Endothelial cell of umbilical vein (primary cell): ENCODE measurements around the gene PIK3R2. TPM values are rescaled to one million over a fixed set of nuclear protein-coding genes. Genes with fewer than 3 reads are reported as not detected.

Experiments used
- BruUV-seq: library from RNA; stranded (reverse); fragments of 400-500 nt; replicated peaks from 2 replicates; lab custom pipeline; 2021; lab: Mats Ljungman, UMichigan
- CTCF ChIA-PET: fragments of 300-600, 350-600 bp; sonication (Branson Sonifier 250); formaldehyde crosslinking; loops from one replicate; lab custom pipeline; 2021; ENCODE audit warnings: antibody characterized with exemption, inconsistent platforms; lab: Charles Lee
- POLR2A ChIA-PET: fragments of 300-600, 350-600 bp; sonication (Branson Sonifier 250); formaldehyde crosslinking; loops from one replicate; lab custom pipeline; 2021; ENCODE audit warnings: antibody characterized with exemption, inconsistent platforms; lab: Charles Lee
- DNase-seq: peaks from one replicate; pipeline ENCODE4 v3.0.0-alpha.2; 2011; ENCODE audit warnings: low read depth, low spot score
- FAIRE-seq: peaks from 2 replicates; lab custom pipeline; 2011; peaks lifted over from hg19 to GRCh38; lab: Jason Lieb, UNC
- H2AFZ ChIP-seq: 2 replicates; pipeline ENCODE4 v1.6.0; 2012; ENCODE audit warnings: low read depth, low read length, control low read depth, inconsistent platforms
- H3K27ac ChIP-seq: 2 replicates; pipeline ENCODE4 v1.5.1; 2011; ENCODE audit warnings: low read depth, mild to moderate bottlenecking, control low read depth, low read length, moderate library complexity; ENCODE audit not compliant: insufficient read depth
- H3K27me3 ChIP-seq, 2 experiments: 2 replicates each; pipeline versions ENCODE4 v1.6.0 to v1.6.1; 2011; ENCODE audit warnings: low read length in 2 of 2, mixed read lengths in 1 of 2; ENCODE audit not compliant: control insufficient read depth in 2 of 2, insufficient read depth in 2 of 2
- H3K36me3 ChIP-seq, 2 experiments: 2 replicates in 1 of 2; 3 replicates in 1 of 2; pipeline ENCODE4 v1.5.1; 2011; ENCODE audit warnings: low read length in 2 of 2, mild to moderate bottlenecking in 1 of 2, moderate library complexity in 1 of 2; ENCODE audit not compliant: control insufficient read depth in 2 of 2, insufficient read depth in 2 of 2; ENCODE audit errors: extremely low read depth in 1 of 2
- H3K4me1 ChIP-seq: 3 replicates; pipeline ENCODE4 v1.5.1; 2011; ENCODE audit warnings: mild to moderate bottlenecking, low read length; ENCODE audit not compliant: control insufficient read depth, insufficient read depth; ENCODE audit errors: extremely low read depth
- H3K4me2 ChIP-seq: 2 replicates; pipeline ENCODE4 v1.6.1; 2011; ENCODE audit warnings: low read length, control low read depth, mixed read lengths; ENCODE audit not compliant: insufficient read depth
- H3K4me3 ChIP-seq, 3 experiments: fragments of 200-600 bp in 1 of 3; sonication (generic), shearing (Covaris generic) in 1 of 3; replicated peaks in 1 of 3; 2 replicates each; pipeline ENCODE4 v1.5.1; 2011 to 2016; ENCODE audit warnings: control low read depth in 3 of 3, low read length in 3 of 3, mild to moderate bottlenecking in 2 of 3, inconsistent platforms in 1 of 3, low read depth in 1 of 3, moderate library complexity in 1 of 3; ENCODE audit not compliant: insufficient read depth in 1 of 3
- H3K79me2 ChIP-seq: 2 replicates; pipeline ENCODE4 v1.6.0; 2012; ENCODE audit warnings: low read length, inconsistent platforms; ENCODE audit not compliant: control insufficient read depth, insufficient read depth
- H3K9ac ChIP-seq: replicated peaks from 2 replicates; pipeline ENCODE3; 2011; ENCODE audit warnings: low read length, control low read depth; ENCODE audit not compliant: insufficient read depth; ENCODE audit errors: extremely low read depth
- H3K9me1 ChIP-seq: replicated peaks from 3 replicates; pipeline ENCODE4 v1.6.0; 2011; ENCODE audit warnings: mild to moderate bottlenecking, low read length; ENCODE audit not compliant: control insufficient read depth, insufficient read depth; ENCODE audit errors: extremely low read depth
- H3K9me3 ChIP-seq: replicated peaks from 2 replicates; pipeline ENCODE4 v1.5.1; 2012; ENCODE audit warnings: low read length, inconsistent platforms; ENCODE audit not compliant: control insufficient read depth, insufficient read depth
- H4K20me1 ChIP-seq: replicated peaks from 2 replicates; pipeline ENCODE3; 2011; ENCODE audit warnings: mild to moderate bottlenecking, low read length; ENCODE audit not compliant: control insufficient read depth, insufficient read depth; ENCODE audit errors: extremely low read depth
- EZH2 ChIP-seq: IDR thresholded peaks from 2 replicates; pipeline ENCODE4 v1.6.1; 2012; ENCODE audit warnings: borderline replicate concordance, low read depth, mild to moderate bottlenecking, moderate library complexity, low read length, inconsistent platforms; ENCODE audit not compliant: severe bottlenecking
- FOS ChIP-seq: IDR thresholded peaks from 2 replicates; pipeline ENCODE4 v1.6.1; 2011; ENCODE audit warnings: mild to moderate bottlenecking, low read length, moderate library complexity, borderline replicate concordance; ENCODE audit not compliant: insufficient read depth
- GATA2 ChIP-seq: IDR thresholded peaks from 2 replicates; pipeline ENCODE4 v1.7.0; 2011; ENCODE audit warnings: low read depth, mild to moderate bottlenecking, moderate library complexity, mixed read lengths, low read length; ENCODE audit not compliant: insufficient read length, insufficient read depth
- JUN ChIP-seq: IDR thresholded peaks from 2 replicates; pipeline ENCODE4 v1.6.1; 2011; ENCODE audit warnings: borderline replicate concordance, low read depth; ENCODE audit not compliant: insufficient read length, insufficient read depth
- MYC ChIP-seq: IDR thresholded peaks from one replicate; pipeline ENCODE4 v1.6.1; 2011; ENCODE audit warnings: mild to moderate bottlenecking, low read depth, low read length
- POLR2A ChIP-seq: IDR thresholded peaks from 2 replicates; pipeline ENCODE4 v1.6.1; 2012; ENCODE audit warnings: low read depth, mild to moderate bottlenecking, control low read depth, low read length
- POLR2AphosphoS5 ChIP-seq: IDR thresholded peaks from 2 replicates; pipeline ENCODE4 v1.6.1; 2012; ENCODE audit warnings: low read depth, mild to moderate bottlenecking, control low read depth, low read length, moderate library complexity; ENCODE audit not compliant: insufficient read depth
- dilution Hi-C: fragments of 300-500 bp; cut with MboI; formaldehyde crosslinking; loops from one replicate; pipeline ENCODE4 v1.15.0; 2019; ENCODE audit warnings: low sequenced_read_pairs; ENCODE audit not compliant: extremely low pct_ligation_motif_present
- intact Hi-C: fragments of 100-400 bp; cut with micrococcal nuclease; formaldehyde crosslinking; loops from one replicate; pipeline ENCODE4 v1.10.0; 2022
- polyA plus RNA-seq, 4 experiments: library from polyadenylated mRNA; depleted of rRNA in 3 of 4; stranded (reverse) in 3 of 4; unstranded in 1 of 4; fragments of >200 nt; gene quantifications; 2 replicates each; pipeline versions ENCODE4 v1.2.1 to v1.2.3, GENCODE V29; 2011 to 2012; ENCODE audit warnings: missing spikeins in 1 of 4
- total RNA-seq: library from RNA; stranded (reverse); gene quantifications from 2 replicates; pipeline ENCODE4 v1.2.3, GENCODE V29; 2021
- TF ChIP-seq, protein P1 (sequence below), 2 donors: IDR thresholded peaks; 1 replicate in 1 of 2; 2 replicates in 1 of 2; pipeline ENCODE4 v1.5.1; 2011; ENCODE audit warnings: low read length in 2 of 2, mild to moderate bottlenecking in 2 of 2, moderate library complexity in 2 of 2, control low read depth in 1 of 2, inconsistent platforms in 1 of 2, low read depth in 1 of 2; ENCODE audit not compliant: insufficient read depth in 1 of 2; ENCODE audit errors: extremely low read depth in 1 of 2
- TF ChIP-seq, protein P2 (sequence below): IDR thresholded peaks from 2 replicates; pipeline ENCODE4 v1.6.1; 2011; ENCODE audit not compliant: insufficient read depth, insufficient read length

PIK3R2 gene
- total and polyA plus RNA-seq, 2 donors (not counting 3 experiments of a cell fraction or from before 2014, with no cell fraction given) = 8.1 to 15.2 TPM

DNA sequence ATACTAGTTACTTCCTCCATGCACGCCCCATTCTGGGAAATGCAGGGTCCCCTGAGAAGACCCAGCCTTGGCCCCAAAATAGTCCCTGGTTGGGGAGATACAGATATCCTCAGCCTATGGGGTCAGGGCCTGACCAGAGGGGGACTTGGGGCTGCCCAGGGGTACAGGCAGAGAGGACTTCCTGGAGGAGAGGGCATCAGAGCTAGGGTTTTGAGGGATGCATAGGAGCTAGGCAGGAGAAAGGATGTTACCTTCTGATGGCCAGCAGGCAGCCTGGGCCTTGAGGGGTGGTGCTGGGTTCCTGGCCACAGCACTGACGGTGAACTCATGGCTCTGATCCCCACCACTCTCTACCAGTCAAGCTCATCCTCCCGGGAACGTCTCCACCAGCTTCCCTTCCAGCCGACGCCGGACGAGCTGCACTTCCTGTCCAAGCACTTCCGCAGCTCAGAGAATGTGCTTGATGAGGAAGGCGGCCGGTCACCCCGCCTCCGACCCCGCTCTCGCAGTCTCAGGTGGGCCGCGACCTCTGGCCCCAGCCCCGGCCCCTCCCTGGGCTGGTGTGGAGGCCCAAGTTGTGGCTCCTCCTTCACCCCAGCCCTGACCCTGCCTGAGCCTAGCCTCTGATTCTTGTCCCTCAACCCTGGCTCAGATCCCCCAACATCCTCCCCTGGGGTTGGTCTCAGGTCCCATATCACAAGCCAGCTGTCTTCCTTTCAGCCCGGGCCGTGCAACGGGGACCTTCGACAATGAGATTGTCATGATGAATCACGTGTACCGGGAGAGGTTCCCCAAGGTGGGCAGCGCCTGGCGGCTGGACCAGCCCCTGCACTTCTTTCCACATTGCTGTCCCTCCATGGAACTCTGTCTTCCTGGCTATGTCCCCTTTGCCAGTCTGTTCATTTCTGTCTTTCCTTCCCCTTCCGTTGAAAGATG, 29.8 kb upstream of the PIK3R2 start:
- POLR2A ChIA-PET = interaction anchor here (0.6 kb wide), 1 partner anchor 35 kb away, joined by 3 read pairs; no protein-coding TSS in a partner anchor
- no peak overlapping the region for H3K4me3 ChIP-seq
- no peaks in the 10 kb centered on the region for H3K9me1 ChIP-seq
- no peaks in the 10 kb centered on the region for H4K20me1 ChIP-seq
- H3K27ac ChIP-seq = no peak overlapping the region
- TF ChIP-seq JUN = no peak
- TF ChIP-seq, protein P1, sequence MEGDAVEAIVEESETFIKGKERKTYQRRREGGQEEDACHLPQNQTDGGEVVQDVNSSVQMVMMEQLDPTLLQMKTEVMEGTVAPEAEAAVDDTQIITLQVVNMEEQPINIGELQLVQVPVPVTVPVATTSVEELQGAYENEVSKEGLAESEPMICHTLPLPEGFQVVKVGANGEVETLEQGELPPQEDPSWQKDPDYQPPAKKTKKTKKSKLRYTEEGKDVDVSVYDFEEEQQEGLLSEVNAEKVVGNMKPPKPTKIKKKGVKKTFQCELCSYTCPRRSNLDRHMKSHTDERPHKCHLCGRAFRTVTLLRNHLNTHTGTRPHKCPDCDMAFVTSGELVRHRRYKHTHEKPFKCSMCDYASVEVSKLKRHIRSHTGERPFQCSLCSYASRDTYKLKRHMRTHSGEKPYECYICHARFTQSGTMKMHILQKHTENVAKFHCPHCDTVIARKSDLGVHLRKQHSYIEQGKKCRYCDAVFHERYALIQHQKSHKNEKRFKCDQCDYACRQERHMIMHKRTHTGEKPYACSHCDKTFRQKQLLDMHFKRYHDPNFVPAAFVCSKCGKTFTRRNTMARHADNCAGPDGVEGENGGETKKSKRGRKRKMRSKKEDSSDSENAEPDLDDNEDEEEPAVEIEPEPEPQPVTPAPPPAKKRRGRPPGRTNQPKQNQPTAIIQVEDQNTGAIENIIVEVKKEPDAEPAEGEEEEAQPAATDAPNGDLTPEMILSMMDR (IDR thresholded peaks at IDR 0.05; ENCODE audit: extremely low read depth in 1 of 2, insufficient read depth in 1 of 2, low read depth in 1 of 2, low read length in 2 of 2) = no peak
- TF ChIP-seq POLR2A = no peak
- no peak for TF ChIP-seq POLR2AphosphoS5
- TF ChIP-seq MYC = no peak
- no peak for TF ChIP-seq GATA2
- TF ChIP-seq FOS = no peak
- TF ChIP-seq, protein P2, sequence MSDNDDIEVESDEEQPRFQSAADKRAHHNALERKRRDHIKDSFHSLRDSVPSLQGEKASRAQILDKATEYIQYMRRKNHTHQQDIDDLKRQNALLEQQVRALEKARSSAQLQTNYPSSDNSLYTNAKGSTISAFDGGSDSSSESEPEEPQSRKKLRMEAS = no peak
- no peak for TF ChIP-seq EZH2
- CTCF ChIA-PET = interaction anchor here (2.5 kb wide), 1 partner anchor 10 kb away, joined by 17 read pairs; no protein-coding TSS in a partner anchor
- no peak for DNase-seq
- no peak for FAIRE-seq
- H2AFZ ChIP-seq = no peak overlapping the region
- H3K4me1 ChIP-seq = peaks cover 6% of the 10 kb centered on the region
- no peaks in the 10 kb centered on the region for H3K27me3 ChIP-seq
- dilution Hi-C loops (no loop called here), intact Hi-C loops (no loop called here)
- H3K36me3 ChIP-seq = no peaks in the 10 kb centered on the region
- H3K9ac ChIP-seq = no peak overlapping the region
- H3K79me2 ChIP-seq = no peaks in the 10 kb centered on the region
- BruUV-seq = no TSS peak
- H3K9me3 ChIP-seq = no peaks in the 10 kb centered on the region
- no peak overlapping the region for H3K4me2 ChIP-seq
